OCI-M2 (cell line): ENCODE results near the gene PPP1R26.
"Not testable (repeated sequence)": the region's sequence is repeated elsewhere in the genome, so short reads cannot be mapped to it uniquely, and the experiment has no call there.

Source experiments
- DNase-seq: peaks from one replicate; lab custom pipeline; 2025; ENCODE audit not compliant: unreplicated experiment; lab: John Stamatoyannopoulos, UW

PPP1R26 gene

GRCh38 chr9:135503371-135504261, 24.0 kb downstream of the PPP1R26 start:
- no peak for DNase-seq

- DNase-seq: no peak
Observed at GRCh38 chr9:135504262-135505243, 25.0 kb downstream of the PPP1R26 start.

- no peak for DNase-seq
Observed at GRCh38 chr9:135505406-135506187, 26.0 kb downstream of the PPP1R26 start.

- no peak for DNase-seq
Observed at GRCh38 chr9:135506327-135507103, 26.9 kb downstream of the PPP1R26 start.

GRCh38 chr9:135507104-135508035, 27.8 kb downstream of the PPP1R26 start:
- no peak for DNase-seq

DNA sequence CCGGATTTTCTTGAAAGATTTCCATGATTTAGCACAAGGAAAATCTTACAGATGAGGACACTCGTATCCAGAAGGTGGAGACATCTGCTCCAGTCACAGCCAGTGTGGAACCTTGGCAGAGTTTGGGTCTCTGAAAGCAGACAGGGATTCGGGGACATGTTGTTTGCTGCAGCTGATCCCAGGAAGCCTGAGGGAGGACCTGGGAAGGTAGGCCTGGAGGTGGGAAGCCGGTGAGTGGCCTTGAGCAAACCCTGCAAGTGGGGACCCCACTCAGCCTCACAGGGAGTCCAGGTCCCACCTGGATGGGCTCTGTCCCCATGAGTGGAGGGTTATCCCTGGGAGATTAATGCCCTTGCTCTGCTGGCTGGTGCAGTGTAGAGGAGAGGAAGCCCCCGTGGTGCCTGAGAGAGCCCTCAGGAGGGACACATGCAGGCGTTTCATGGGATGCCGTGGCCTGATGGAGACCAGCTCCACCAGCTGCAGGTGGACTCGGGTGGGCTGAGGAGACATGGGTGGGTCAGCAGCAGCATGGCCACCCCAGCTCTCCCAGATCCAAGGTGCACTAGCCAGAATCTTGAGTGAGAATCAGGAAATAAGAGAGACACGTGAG, 28.7 kb downstream of the PPP1R26 start:
- no peak for DNase-seq

DNA sequence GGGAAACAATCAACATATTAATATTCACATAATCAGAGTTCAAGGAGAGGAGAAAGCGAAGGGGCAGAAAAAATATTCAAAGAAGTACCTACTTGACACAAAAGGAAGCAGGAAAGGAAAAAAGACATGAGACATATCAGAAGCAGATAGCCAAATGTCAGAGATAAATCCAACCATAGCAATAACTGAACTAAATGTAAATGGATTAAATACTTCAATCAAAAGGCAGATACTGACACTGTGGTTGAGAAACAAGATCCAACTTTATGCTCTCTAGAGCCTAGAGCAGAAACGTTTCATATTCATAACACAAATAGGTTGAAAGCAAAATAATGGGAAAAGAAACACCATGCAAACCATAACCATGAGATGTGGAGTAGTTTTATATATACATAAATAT, 29.9 kb downstream of the PPP1R26 start:
- no peak for DNase-seq

DNA sequence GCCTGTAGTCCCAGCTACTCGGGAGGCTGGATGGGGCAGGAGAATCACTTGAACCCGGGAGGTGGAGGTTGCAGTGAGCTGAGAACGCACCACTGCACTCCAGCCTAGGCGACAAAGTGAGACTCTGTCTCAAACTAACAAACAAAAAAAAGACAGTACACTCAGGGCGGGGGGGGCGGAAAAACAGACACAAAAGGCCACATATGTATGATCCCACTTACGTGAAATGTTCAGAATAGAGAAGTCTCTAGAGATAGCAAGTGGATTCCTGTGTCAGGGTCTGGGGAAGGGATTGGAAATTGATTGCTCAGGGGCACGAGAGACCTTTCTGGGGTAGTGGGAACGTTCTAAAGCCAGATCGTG, 32.6 kb downstream of the PPP1R26 start:
- DNase-seq: no peak

GRCh38 chr9:135512904-135513303, 33.3 kb downstream of the PPP1R26 start:
- no peak for DNase-seq

GRCh38 chr9:135513351-135513846, 33.8 kb downstream of the PPP1R26 start:
- DNase-seq: no peak

DNA sequence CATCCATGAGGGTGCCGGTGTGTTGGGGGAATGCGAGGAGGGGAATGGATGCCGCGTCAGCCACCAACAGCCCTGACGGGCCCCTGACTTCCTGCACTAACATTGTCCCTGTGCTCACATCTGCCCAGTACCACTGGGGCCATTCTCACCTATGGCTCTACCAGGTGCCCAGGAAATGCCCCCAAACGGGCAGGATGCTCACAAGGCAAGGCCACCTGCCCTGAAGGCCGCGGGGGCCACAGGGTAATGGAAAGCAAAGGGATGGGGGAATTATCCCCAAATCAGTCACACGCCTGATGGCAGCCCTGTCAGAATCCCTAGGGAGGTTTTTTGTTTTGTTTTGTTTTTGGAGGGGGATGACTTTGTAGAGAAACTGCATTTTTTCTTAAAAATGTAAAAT, 34.3 kb downstream of the PPP1R26 start:
- not testable (repeated sequence) for DNase-seq

DNA sequence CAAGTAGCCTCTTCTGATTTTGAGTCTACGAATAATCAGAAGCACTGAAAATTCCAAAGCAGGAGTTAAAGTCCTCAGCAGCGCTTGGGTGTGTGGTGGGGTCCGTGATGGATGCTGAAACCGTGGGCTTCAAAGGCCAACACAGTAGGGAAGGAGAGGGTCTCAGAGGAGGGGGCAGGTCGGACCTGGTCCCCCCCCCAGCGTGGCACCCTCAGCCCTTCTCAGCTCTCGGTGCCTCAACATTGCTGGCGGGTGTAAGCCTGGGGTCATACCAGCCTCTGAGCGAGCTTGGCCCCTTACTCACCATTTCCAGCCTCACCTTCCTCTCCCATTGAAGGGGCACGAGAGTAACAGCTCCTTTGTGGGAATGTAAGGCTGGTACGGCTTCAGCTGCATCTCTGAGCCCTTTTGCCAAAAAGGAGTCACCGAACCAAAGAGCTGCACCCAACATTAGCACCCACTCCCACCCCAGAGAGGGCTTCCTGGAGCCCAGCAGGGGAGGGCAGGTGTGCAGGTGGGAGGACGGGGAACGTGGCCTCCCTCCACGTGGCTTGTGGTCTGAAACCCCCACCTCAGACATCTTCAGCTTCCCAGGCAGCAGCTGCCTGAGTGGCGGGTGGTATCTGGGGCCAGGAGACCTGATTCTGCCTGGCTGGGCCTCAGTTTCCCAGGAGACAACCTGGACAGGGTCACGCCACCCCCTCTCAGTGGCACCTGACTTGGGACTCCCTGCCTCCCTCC, 34.9 kb downstream of the PPP1R26 start:
- DNase-seq: no peak

GRCh38 chr9:135515083-135515951, 35.7 kb downstream of the PPP1R26 start:
- DNase-seq: no peak

- DNase-seq: no peak
Observed at GRCh38 chr9:135516132-135516860, 36.7 kb downstream of the PPP1R26 start.

GRCh38 chr9:135517407-135517822, 37.8 kb downstream of the PPP1R26 start:
- DNase-seq: no peak
